ENCODE results near the gene GLYR1. TPM values are rescaled to one million over a fixed set of nuclear protein-coding genes. Genes with fewer than 3 reads are reported as not detected.

Gene GLYR1
- total and polyA plus RNA-seq, 2 experiments from 2014 or later, result 59.9 to 105 TPM

DNA sequence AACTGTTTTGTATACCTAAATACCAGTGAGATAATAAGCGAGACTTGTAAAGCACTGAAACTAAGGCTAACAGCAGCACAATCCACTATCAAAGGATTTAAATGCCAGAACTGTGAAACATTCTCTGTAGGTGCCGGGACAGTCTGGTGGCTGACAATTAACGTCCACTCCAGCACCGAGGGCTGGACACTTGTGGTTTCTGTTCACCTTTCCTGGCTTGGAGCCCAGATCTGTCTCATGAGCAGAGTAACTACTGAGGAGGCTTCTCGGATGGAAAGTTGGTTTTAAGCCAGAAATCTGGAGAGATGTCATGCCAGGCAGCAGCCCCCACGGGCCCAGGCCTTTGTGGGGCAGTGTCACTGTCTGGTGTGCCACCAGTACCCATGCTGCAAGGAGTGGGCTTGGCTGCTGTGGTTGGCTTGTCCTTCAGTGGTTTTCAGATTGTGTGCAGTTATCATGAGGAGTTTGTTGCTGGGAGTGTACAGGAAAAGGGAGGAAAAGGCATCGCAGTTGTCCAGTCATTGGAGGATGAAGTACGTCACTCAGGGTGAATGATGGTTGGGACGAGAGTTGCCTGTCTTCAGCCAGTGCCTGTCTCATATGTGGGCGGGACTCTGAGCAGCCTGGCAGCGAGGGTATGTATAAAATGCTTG lies 35.7 kb upstream of the GLYR1 start:
- no peak overlapping the region for H3K4me3 Mint-ChIP-seq
- Histone ChIP-seq H4K20me1 (replicated peaks; ENCODE audit: insufficient read depth) (no peaks in the 10 kb centered on the region; the same call in 1 of the 2 replicates), H3F3A (replicated peaks; ENCODE audit: low read depth) (0 out of 2 replicates have a peak, but pooled peaks cover 4% of the 10 kb centered on the region), H3K79me2 (replicated peaks; ENCODE audit: insufficient read depth) (no peaks in the 10 kb centered on the region), H2AFZ (no peak overlapping the region), H3K9me2 (ENCODE audit: insufficient read depth) (no peaks in the 10 kb centered on the region), H3K4me2 (no peak overlapping the region), H3K36me3 (ENCODE audit: insufficient read depth) (peaks cover 44% of the 10 kb centered on the region), H3K4me1 (ENCODE audit: insufficient read depth) (no peaks in the 10 kb centered on the region), H3K27me3 (ENCODE audit: insufficient read depth) (no peaks in the 10 kb centered on the region), H3K4me3 (no peak overlapping the region), H3K27ac (ENCODE audit: low read depth) (no peak overlapping the region)
- no peaks in the 10 kb centered on the region; the same call in 1 of the 3 replicates for H3K9me3 Mint-ChIP-seq
- H3K27ac Mint-ChIP-seq, result no peak overlapping the region
- no peak for DNase-seq (ENCODE audit: low spot score)
- no peak for ATAC-seq
- no peak for TF ChIP-seq JUNB (IDR thresholded peaks at IDR 0.05; ENCODE audit: unreplicated experiment)
- no peak for TF ChIP-seq EZH2 (IDR thresholded peaks at IDR 0.05; ENCODE audit: low read depth, unreplicated experiment)
- peaks cover 9% of the 10 kb centered on the region for H3K27me3 Mint-ChIP-seq (ENCODE audit: insufficient read depth, low read depth, poor library complexity)
- H3K36me3 Mint-ChIP-seq (ENCODE audit: low read depth), result peaks cover 83% of the 10 kb centered on the region
- H3K4me1 Mint-ChIP-seq, result no peaks in the 10 kb centered on the region; the same call in 2 of the 3 replicates

DNA sequence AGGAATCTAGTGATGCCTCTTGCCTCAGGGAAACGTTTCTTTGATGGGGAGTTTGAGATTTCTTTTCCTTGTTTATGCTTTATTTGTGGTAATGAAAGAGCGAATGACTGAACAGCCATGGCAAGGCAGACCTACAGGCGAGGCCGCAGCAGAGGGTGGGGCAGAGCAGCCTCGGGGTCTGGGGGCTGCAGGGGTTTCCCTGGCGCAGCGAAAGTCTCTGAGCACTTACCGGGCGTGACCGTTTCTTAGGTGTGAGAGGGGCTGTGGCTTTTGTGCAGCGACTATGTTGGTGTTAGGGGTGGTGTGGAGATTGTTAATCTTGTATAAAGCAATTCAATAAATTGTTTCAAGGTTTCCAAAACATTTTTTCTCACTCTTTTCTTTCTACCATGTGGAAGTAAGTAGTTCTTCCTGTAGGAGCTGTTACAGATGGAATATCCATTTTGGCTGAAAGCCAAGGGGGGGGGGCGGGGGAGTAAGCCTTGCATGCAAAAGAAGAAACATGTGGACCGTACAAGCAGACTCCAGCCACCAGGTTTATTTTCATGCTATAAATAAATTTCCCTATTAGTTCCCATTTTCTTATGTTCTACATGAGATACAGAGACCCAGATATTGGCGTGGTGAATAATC lies 35.0 kb upstream of the GLYR1 start:
- Histone ChIP-seq H3K4me1 (ENCODE audit: insufficient read depth) (no peaks in the 10 kb centered on the region), H3K4me3 (no peak overlapping the region), H3K27me3 (ENCODE audit: insufficient read depth) (no peaks in the 10 kb centered on the region), H3K36me3 (ENCODE audit: insufficient read depth) (peaks cover 39% of the 10 kb centered on the region), H3K27ac (ENCODE audit: low read depth) (no peak overlapping the region), H3K79me2 (replicated peaks; ENCODE audit: insufficient read depth) (no peaks in the 10 kb centered on the region), H3F3A (replicated peaks; ENCODE audit: low read depth) (0 out of 2 replicates have a peak, but pooled peaks cover 4% of the 10 kb centered on the region), H4K20me1 (replicated peaks; ENCODE audit: insufficient read depth) (no peaks in the 10 kb centered on the region; the same call in 1 of the 2 replicates), H3K4me2 (no peak overlapping the region), H2AFZ (no peak overlapping the region), H3K9me2 (ENCODE audit: insufficient read depth) (no peaks in the 10 kb centered on the region)
- DNase-seq (ENCODE audit: low spot score) (no peak), ATAC-seq (no peak)
- H3K27ac Mint-ChIP-seq, result no peak overlapping the region
- H3K27me3 Mint-ChIP-seq (ENCODE audit: insufficient read depth, low read depth, poor library complexity), result peaks cover 9% of the 10 kb centered on the region
- H3K9me3 Mint-ChIP-seq, result no peaks in the 10 kb centered on the region; the same call in 1 of the 3 replicates
- peaks cover 83% of the 10 kb centered on the region for H3K36me3 Mint-ChIP-seq (ENCODE audit: low read depth)
- H3K4me3 Mint-ChIP-seq, result no peak overlapping the region
- H3K4me1 Mint-ChIP-seq, result no peaks in the 10 kb centered on the region; the same call in 2 of the 3 replicates
- TF ChIP-seq STAT1 (IDR thresholded peaks at IDR 0.05; ENCODE audit: unreplicated experiment) (no peak), EZH2phosphoT487 (IDR thresholded peaks at IDR 0.05; ENCODE audit: unreplicated experiment) (no peak), JUNB (IDR thresholded peaks at IDR 0.05; ENCODE audit: unreplicated experiment) (no peak), ZNF114 (CRISPR knock-in tag; IDR thresholded peaks at IDR 0.05) (no peak), CREB1 (CRISPR knock-in tag; IDR thresholded peaks at IDR 0.05; ENCODE audit: low read depth) (no peak), EZH2 (IDR thresholded peaks at IDR 0.05; ENCODE audit: low read depth, unreplicated experiment) (no peak), ZNF331 (CRISPR knock-in tag; IDR thresholded peaks at IDR 0.05; ENCODE audit: low read depth) (no peak)
- TF ChIP-seq, protein P1, sequence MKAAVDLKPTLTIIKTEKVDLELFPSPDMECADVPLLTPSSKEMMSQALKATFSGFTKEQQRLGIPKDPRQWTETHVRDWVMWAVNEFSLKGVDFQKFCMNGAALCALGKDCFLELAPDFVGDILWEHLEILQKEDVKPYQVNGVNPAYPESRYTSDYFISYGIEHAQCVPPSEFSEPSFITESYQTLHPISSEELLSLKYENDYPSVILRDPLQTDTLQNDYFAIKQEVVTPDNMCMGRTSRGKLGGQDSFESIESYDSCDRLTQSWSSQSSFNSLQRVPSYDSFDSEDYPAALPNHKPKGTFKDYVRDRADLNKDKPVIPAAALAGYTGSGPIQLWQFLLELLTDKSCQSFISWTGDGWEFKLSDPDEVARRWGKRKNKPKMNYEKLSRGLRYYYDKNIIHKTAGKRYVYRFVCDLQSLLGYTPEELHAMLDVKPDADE (IDR thresholded peaks at IDR 0.05), result no peak
- TF ChIP-seq, protein P2, sequence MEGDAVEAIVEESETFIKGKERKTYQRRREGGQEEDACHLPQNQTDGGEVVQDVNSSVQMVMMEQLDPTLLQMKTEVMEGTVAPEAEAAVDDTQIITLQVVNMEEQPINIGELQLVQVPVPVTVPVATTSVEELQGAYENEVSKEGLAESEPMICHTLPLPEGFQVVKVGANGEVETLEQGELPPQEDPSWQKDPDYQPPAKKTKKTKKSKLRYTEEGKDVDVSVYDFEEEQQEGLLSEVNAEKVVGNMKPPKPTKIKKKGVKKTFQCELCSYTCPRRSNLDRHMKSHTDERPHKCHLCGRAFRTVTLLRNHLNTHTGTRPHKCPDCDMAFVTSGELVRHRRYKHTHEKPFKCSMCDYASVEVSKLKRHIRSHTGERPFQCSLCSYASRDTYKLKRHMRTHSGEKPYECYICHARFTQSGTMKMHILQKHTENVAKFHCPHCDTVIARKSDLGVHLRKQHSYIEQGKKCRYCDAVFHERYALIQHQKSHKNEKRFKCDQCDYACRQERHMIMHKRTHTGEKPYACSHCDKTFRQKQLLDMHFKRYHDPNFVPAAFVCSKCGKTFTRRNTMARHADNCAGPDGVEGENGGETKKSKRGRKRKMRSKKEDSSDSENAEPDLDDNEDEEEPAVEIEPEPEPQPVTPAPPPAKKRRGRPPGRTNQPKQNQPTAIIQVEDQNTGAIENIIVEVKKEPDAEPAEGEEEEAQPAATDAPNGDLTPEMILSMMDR (conservative IDR thresholded peaks at IDR 0.05; ENCODE audit: low read depth in 2 of 2), result no peak
- TF ChIP-seq, protein P3, sequence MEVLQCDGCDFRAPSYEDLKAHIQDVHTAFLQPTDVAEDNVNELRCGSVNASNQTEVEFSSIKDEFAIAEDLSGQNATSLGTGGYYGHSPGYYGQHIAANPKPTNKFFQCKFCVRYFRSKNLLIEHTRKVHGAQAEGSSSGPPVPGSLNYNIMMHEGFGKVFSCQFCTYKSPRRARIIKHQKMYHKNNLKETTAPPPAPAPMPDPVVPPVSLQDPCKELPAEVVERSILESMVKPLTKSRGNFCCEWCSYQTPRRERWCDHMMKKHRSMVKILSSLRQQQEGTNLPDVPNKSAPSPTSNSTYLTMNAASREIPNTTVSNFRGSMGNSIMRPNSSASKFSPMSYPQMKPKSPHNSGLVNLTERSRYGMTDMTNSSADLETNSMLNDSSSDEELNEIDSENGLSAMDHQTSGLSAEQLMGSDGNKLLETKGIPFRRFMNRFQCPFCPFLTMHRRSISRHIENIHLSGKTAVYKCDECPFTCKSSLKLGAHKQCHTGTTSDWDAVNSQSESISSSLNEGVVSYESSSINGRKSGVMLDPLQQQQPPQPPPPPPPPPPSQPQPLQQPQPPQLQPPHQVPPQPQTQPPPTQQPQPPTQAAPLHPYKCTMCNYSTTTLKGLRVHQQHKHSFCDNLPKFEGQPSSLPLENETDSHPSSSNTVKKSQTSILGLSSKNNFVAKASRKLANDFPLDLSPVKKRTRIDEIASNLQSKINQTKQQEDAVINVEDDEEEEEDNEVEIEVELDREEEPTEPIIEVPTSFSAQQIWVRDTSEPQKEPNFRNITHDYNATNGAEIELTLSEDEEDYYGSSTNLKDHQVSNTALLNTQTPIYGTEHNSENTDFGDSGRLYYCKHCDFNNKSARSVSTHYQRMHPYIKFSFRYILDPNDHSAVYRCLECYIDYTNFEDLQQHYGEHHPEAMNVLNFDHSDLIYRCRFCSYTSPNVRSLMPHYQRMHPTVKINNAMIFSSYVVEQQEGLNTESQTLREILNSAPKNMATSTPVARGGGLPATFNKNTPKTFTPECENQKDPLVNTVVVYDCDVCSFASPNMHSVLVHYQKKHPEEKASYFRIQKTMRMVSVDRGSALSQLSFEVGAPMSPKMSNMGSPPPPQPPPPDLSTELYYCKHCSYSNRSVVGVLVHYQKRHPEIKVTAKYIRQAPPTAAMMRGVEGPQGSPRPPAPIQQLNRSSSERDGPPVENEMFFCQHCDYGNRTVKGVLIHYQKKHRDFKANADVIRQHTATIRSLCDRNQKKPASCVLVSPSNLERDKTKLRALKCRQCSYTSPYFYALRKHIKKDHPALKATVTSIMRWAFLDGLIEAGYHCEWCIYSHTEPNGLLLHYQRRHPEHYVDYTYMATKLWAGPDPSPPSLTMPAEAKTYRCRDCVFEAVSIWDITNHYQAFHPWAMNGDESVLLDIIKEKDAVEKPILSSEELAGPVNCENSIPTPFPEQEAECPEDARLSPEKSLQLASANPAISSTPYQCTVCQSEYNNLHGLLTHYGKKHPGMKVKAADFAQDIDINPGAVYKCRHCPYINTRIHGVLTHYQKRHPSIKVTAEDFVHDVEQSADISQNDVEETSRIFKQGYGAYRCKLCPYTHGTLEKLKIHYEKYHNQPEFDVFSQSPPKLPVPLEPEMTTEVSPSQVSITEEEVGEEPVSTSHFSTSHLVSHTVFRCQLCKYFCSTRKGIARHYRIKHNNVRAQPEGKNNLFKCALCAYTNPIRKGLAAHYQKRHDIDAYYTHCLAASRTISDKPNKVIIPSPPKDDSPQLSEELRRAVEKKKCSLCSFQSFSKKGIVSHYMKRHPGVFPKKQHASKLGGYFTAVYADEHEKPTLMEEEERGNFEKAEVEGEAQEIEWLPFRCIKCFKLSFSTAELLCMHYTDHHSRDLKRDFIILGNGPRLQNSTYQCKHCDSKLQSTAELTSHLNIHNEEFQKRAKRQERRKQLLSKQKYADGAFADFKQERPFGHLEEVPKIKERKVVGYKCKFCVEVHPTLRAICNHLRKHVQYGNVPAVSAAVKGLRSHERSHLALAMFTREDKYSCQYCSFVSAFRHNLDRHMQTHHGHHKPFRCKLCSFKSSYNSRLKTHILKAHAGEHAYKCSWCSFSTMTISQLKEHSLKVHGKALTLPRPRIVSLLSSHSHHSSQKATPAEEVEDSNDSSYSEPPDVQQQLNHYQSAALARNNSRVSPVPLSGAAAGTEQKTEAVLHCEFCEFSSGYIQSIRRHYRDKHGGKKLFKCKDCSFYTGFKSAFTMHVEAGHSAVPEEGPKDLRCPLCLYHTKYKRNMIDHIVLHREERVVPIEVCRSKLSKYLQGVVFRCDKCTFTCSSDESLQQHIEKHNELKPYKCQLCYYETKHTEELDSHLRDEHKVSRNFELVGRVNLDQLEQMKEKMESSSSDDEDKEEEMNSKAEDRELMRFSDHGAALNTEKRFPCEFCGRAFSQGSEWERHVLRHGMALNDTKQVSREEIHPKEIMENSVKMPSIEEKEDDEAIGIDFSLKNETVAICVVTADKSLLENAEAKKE (CRISPR knock-in tag; IDR thresholded peaks at IDR 0.05), result no peak

Measured in GM23338 (cell line).